Astrocyte (in vitro differentiated cells and primary cell): Measurements from ENCODE around the gene SPTLC3. TPM values are rescaled to one million over a fixed set of nuclear protein-coding genes. Genes with fewer than 3 reads are reported as not detected.

Experiments
- DNase-seq: peaks from one replicate; pipeline ENCODE4 v3.0.0-alpha.2; 2010; ENCODE audit warnings: low read depth
- FAIRE-seq: peaks from 2 replicates; lab custom pipeline; 2011; peaks lifted over from hg19 to GRCh38; lab: Jason Lieb, UNC
- H2AFZ ChIP-seq: 2 replicates; pipeline ENCODE4 v1.6.0; 2012; ENCODE audit warnings: low read depth, low read length, inconsistent platforms
- H3K27ac ChIP-seq: 2 replicates; pipeline ENCODE4 v1.5.1; 2011; ENCODE audit warnings: low read depth, low read length, inconsistent platforms
- H3K27me3 ChIP-seq: 2 replicates; pipeline ENCODE4 v1.6.0; 2011; ENCODE audit warnings: low read length, inconsistent platforms; ENCODE audit not compliant: insufficient read depth
- H3K36me3 ChIP-seq: 2 replicates; pipeline ENCODE4 v1.5.1; 2011; ENCODE audit warnings: low read length, inconsistent platforms; ENCODE audit not compliant: insufficient read depth
- H3K4me1 ChIP-seq: 2 replicates; pipeline ENCODE4 v1.5.1; 2011; ENCODE audit warnings: low read length, inconsistent platforms; ENCODE audit not compliant: insufficient read depth
- H3K4me2 ChIP-seq: 2 replicates; pipeline ENCODE4 v1.6.0; 2012; ENCODE audit warnings: low read length, inconsistent platforms
- H3K4me3 ChIP-seq: 2 replicates; pipeline ENCODE4 v1.5.1; 2011; ENCODE audit warnings: low read depth, mild to moderate bottlenecking, low read length, inconsistent platforms; ENCODE audit not compliant: insufficient read depth
- H3K79me2 ChIP-seq: 2 replicates; pipeline ENCODE4 v1.6.0; 2012; ENCODE audit warnings: mild to moderate bottlenecking, low read length, inconsistent platforms; ENCODE audit not compliant: insufficient read depth
- H3K9ac ChIP-seq: 2 replicates; pipeline ENCODE4 v1.6.0; 2012; ENCODE audit warnings: mild to moderate bottlenecking, low read length, inconsistent platforms
- H3K9me3 ChIP-seq: 2 replicates; pipeline ENCODE4 v1.5.1; 2012; ENCODE audit warnings: low read depth, mild to moderate bottlenecking, low read length, inconsistent platforms; ENCODE audit not compliant: insufficient read depth
- H4K20me1 ChIP-seq: 2 replicates; pipeline ENCODE4 v1.6.0; 2012; ENCODE audit warnings: low read length, inconsistent platforms; ENCODE audit not compliant: insufficient read depth
- H3K27ac Mint-ChIP-seq: one replicate; pipeline ENCODE4 v1.8.0; 2021; ENCODE audit warnings: mild to moderate bottlenecking, mixed read lengths; ENCODE audit not compliant: unreplicated experiment
- H3K27me3 Mint-ChIP-seq: one replicate; pipeline ENCODE4 v1.8.0; 2021; ENCODE audit warnings: low read depth, mixed read lengths; ENCODE audit not compliant: unreplicated experiment
- H3K36me3 Mint-ChIP-seq: one replicate; pipeline ENCODE4 v1.8.0; 2021; ENCODE audit warnings: low read depth, mixed read lengths; ENCODE audit not compliant: unreplicated experiment
- H3K4me1 Mint-ChIP-seq: one replicate; pipeline ENCODE4 v1.8.0; 2021; ENCODE audit warnings: low read depth, mixed read lengths; ENCODE audit not compliant: unreplicated experiment
- H3K4me3 Mint-ChIP-seq: one replicate; pipeline ENCODE4 v1.8.0; 2021; ENCODE audit warnings: mild to moderate bottlenecking, moderate library complexity, mixed read lengths; ENCODE audit not compliant: unreplicated experiment
- H3K9me3 Mint-ChIP-seq: one replicate; pipeline ENCODE4 v1.8.0; 2021; ENCODE audit warnings: mild to moderate bottlenecking, mixed read lengths; ENCODE audit not compliant: unreplicated experiment
- EZH2 ChIP-seq: IDR thresholded peaks from 2 replicates; pipeline ENCODE4 v1.6.1; 2012; ENCODE audit warnings: mild to moderate bottlenecking, low read length, inconsistent platforms; ENCODE audit not compliant: insufficient read depth
- total RNA-seq: library from RNA; stranded (reverse); gene quantifications from 2 replicates; pipeline ENCODE4 v1.2.1, GENCODE V29; 2021
- TF ChIP-seq, protein P1 (sequence below): IDR thresholded peaks from 2 replicates; pipeline ENCODE4 v1.5.1; 2011; ENCODE audit warnings: low read depth, mild to moderate bottlenecking, inconsistent platforms, low read length, moderate library complexity; ENCODE audit not compliant: insufficient read depth

SPTLC3 gene
- total RNA-seq, 1 donor from 2014 or later, result 5.7 TPM

DNA sequence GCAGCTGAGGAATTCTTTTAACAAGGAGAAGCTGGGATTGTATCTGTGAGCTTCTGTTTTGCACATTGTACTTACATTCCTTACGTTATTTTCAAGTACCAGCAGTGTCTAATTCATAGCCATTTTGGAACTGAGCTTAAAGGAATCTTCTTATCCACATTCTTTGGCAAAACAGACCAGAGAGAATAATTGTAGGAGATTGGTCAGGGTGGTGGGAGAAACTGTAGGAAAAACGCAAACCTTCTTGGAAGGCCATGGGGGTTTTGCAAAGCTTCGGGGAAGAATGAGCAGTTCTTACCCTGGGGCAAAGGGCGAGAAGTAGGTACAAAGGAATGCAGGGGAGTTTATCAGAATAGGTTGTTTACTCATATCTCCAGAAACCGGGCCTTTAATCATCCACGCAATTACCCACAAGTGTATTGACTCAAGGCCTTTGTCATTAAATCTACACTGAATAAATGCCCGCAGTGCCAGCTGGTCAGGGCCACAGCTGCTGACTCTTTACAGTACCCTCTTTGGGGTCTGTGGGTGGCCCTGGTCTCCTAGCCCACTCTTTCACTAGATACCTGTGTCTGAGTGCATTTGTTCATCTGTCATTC lies 39.6 kb upstream of the SPTLC3 start:
- H3K27me3 Mint-ChIP-seq, result peaks cover 3% of the 10 kb centered on the region
- Histone ChIP-seq H3K4me1 (no peaks in the 10 kb centered on the region), H2AFZ (no peak overlapping the region), H3K4me2 (no peak overlapping the region), H3K9ac (no peak overlapping the region), H3K79me2 (no peaks in the 10 kb centered on the region), H4K20me1 (no peaks in the 10 kb centered on the region), H3K27me3 (no peaks in the 10 kb centered on the region), H3K4me3 (no peak overlapping the region), H3K27ac (no peak overlapping the region), H3K9me3 (no peaks in the 10 kb centered on the region), H3K36me3 (no peaks in the 10 kb centered on the region)
- FAIRE-seq, result no peak
- H3K9me3 Mint-ChIP-seq, result no peaks in the 10 kb centered on the region
- no peaks in the 10 kb centered on the region for H3K36me3 Mint-ChIP-seq
- no peak for DNase-seq
- no peak for TF ChIP-seq EZH2
- TF ChIP-seq, protein P1, sequence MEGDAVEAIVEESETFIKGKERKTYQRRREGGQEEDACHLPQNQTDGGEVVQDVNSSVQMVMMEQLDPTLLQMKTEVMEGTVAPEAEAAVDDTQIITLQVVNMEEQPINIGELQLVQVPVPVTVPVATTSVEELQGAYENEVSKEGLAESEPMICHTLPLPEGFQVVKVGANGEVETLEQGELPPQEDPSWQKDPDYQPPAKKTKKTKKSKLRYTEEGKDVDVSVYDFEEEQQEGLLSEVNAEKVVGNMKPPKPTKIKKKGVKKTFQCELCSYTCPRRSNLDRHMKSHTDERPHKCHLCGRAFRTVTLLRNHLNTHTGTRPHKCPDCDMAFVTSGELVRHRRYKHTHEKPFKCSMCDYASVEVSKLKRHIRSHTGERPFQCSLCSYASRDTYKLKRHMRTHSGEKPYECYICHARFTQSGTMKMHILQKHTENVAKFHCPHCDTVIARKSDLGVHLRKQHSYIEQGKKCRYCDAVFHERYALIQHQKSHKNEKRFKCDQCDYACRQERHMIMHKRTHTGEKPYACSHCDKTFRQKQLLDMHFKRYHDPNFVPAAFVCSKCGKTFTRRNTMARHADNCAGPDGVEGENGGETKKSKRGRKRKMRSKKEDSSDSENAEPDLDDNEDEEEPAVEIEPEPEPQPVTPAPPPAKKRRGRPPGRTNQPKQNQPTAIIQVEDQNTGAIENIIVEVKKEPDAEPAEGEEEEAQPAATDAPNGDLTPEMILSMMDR, result no peak
- peaks cover 12% of the 10 kb centered on the region for H3K4me1 Mint-ChIP-seq
- H3K27ac Mint-ChIP-seq, result no peak overlapping the region
- H3K4me3 Mint-ChIP-seq, result no peak overlapping the region

DNA sequence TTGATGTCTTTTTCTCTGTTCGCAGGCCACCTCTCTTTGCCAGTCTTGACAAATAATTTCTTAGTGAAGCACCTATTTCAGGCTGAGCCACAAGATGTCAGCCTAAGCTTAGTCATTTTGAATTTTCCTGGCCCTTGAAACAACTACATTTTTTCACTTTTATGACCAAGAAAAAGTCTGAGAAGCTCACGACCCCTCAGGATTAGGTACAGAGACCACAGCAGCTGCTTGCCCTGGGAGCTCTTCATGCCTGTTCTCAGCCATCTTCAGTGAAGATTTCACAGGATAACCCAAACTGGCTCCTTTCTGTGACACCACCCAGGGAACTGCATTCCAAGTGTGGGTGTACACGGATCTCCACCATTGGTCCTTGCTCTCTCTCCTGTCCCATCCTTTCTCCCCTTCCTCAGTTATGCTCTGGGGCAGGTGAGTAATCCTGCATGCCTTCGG lies 38.4 kb upstream of the SPTLC3 start:
- Mint-ChIP-seq H3K4me1 (peaks cover 12% of the 10 kb centered on the region), H3K4me3 (no peak overlapping the region), H3K9me3 (no peaks in the 10 kb centered on the region), H3K27ac (no peak overlapping the region), H3K27me3 (peaks cover 3% of the 10 kb centered on the region), H3K36me3 (no peaks in the 10 kb centered on the region)
- Histone ChIP-seq H3K4me2 (no peak overlapping the region), H3K4me1 (no peaks in the 10 kb centered on the region), H3K27ac (no peak overlapping the region), H4K20me1 (no peaks in the 10 kb centered on the region), H3K9ac (no peak overlapping the region), H3K9me3 (no peaks in the 10 kb centered on the region), H2AFZ (no peak overlapping the region), H3K27me3 (no peaks in the 10 kb centered on the region), H3K36me3 (no peaks in the 10 kb centered on the region), H3K79me2 (no peaks in the 10 kb centered on the region), H3K4me3 (no peak overlapping the region)
- TF ChIP-seq, protein P1, result peak; percentile 71
- no peak for TF ChIP-seq EZH2
- DNase-seq, result peak; percentile 16
- no peak for FAIRE-seq
